ENCODE measurements around the gene MTF1. TPM values are rescaled to one million over a fixed set of nuclear protein-coding genes. Genes with fewer than 3 reads are reported as not detected.

MTF1 gene
- polyA plus RNA-seq, 1 donor from 2014 or later = 23.6 TPM

DNA sequence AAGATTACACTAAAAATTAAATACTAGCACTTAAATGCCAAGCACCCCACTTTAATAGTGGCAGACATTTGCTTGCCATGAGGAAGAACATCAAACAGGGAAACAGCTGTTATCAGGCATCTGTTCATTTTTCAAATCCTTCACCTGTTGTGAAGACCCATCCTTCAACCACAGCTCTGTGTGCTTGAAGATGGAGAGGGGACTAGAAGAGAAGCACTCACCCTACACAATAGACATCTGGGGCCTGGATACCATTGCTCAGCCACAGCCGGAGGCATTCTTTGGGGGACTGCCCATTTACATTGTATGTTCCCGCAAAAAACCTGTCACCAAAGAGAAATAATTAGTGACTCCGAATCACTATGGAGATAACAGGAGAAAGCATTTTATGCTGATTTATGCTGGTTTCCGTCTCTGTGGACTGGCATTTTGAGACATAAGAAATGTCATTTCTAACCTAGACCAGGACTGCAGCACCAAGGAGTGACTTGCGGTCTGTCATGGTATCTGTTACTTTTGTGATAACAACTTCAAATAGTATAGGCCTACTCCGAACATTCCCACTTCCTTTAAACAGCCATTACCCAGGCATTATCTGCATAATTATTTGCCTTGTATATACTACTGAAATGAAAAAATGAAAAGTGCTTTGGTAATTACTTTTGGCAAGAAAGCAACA is 28.8 kb upstream of the MTF1 start:
- H3K9me3 Mint-ChIP-seq = peaks cover 0 to 4% (median 3%) of the 10 kb centered on the region in 3 donors
- H3K36me3 Mint-ChIP-seq = no peaks in the 10 kb centered on the region
- no peak overlapping the region for H3K27ac Mint-ChIP-seq
- peaks cover 2 to 6% (median 5%) of the 10 kb centered on the region in 3 donors for H3K4me1 Mint-ChIP-seq
- H3K27me3 Mint-ChIP-seq = no peaks in the 10 kb centered on the region
- no peak overlapping the region for H3K4me3 Mint-ChIP-seq

DNA sequence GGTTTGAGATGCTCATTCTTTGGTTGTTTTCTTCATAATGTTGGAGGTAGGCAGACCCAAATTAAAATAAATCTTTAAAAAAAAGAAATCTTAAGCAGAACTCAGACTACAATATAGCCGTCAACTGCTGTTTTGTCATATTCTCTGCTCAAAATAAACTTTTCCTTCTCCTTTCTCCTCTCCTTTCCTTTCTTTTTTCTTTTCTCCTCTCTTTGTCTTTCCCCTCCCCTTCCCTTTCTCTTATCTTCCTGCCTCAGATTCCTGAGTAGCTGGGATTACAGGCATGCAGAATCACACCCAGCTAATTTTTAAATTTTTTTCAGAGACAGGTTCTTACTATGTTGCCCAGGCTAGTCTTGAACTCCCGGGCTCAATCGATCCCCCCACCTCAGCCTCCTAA is 24.8 kb upstream of the MTF1 start:
- Mint-ChIP-seq H3K27me3 (no peaks in the 10 kb centered on the region), H3K27ac (no peak overlapping the region), H3K4me3 (no peak overlapping the region), H3K36me3 (peaks cover 5% of the 10 kb centered on the region), H3K4me1 (no peaks in the 10 kb centered on the region), H3K9me3 (no peaks in the 10 kb centered on the region)

DNA sequence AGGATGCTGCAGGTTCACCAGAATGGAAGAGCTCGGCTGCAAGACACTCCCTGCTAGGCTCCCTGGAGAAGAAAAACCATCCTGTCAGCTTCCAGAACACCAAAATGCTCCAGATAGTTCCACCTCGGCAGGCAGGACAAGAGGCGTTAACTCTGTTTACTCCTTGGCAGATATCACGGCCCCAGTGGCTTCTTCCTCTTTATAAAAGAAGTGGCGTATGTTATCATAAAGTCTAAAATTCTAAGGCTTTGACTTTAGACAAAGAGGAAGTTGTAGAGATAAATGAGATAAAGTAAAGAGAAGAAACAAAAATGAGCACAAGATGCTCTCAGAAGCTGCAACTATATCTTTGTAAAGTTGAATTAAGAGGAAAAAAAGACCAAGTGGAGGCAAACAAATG is 24.3 kb upstream of the MTF1 start:
- Mint-ChIP-seq H3K36me3 (peaks cover 5% of the 10 kb centered on the region), H3K4me3 (no peak overlapping the region), H3K4me1 (no peaks in the 10 kb centered on the region), H3K27me3 (no peaks in the 10 kb centered on the region), H3K27ac (no peak overlapping the region), H3K9me3 (no peaks in the 10 kb centered on the region)

DNA sequence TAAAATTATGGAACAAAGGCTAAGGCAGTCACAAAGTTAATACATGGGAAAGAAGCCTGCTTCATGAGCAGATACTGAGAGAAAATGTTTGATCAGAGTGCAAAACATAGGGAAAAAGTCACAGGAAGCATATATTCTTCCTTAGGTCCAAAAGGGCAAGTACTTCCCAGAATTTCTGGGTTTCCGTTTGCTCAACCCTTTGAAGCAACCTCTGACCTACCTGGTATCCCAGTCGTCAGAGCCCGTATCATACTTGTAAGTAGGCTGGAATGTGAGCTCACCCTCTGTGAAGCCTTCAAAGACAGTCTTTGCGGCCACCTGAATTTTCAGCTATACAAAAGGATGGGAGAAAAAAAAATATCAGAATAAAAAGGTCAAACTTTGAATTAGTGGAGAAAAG is 20.5 kb upstream of the MTF1 start:
- peaks cover 7% of the 10 kb centered on the region for H3K36me3 Mint-ChIP-seq
- H3K27me3 Mint-ChIP-seq = no peaks in the 10 kb centered on the region
- H3K27ac Mint-ChIP-seq = no peak overlapping the region
- H3K4me3 Mint-ChIP-seq = no peak overlapping the region
- H3K4me1 Mint-ChIP-seq = no peaks in the 10 kb centered on the region
- no peaks in the 10 kb centered on the region for H3K9me3 Mint-ChIP-seq

DNA sequence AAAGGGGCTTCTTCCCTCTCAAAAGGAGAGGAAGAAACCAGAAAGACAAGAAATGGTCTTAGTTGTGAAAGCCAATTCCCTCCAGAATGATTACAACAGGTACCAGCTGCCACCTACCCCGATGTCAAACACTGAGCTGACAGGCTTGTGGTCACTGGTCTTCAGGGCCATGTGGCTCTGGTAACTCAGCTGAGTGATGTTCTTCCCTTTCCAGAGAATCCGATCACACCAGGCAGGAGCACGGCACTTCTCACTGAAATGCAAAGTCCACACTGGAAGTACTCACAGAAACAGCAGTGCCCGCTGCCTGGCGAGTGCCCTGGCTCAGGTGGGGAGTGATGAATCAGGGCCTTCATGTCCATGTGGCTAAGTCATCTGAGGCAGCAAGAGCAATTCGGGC is 18.7 kb upstream of the MTF1 start:
- H3K27ac Mint-ChIP-seq = no peak overlapping the region
- H3K36me3 Mint-ChIP-seq = peaks cover 8% of the 10 kb centered on the region
- H3K4me3 Mint-ChIP-seq = no peak overlapping the region
- no peaks in the 10 kb centered on the region for H3K9me3 Mint-ChIP-seq
- H3K27me3 Mint-ChIP-seq = no peaks in the 10 kb centered on the region
- H3K4me1 Mint-ChIP-seq = no peaks in the 10 kb centered on the region

DNA sequence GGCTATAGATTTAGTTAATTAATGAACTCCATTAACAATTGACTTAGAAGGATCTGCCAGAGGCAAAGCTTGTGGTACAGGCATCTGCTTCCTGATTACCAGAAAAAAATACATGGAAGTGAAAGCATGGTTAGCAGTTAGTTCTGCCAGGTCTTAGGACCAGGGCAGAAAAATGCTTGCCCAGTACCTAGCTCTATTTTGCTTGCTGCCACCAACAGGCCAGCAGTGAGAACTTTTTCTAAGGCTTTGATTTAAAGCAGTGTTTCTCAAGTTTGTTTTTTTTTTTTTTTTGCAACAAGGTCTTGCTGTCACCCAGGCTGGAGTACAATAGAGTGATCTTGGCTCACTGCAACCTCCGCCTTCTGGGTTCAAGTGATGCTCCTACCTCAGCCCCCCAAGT is 16.4 kb upstream of the MTF1 start:
- Mint-ChIP-seq H3K27ac (no peak overlapping the region), H3K4me3 (no peak overlapping the region), H3K9me3 (no peaks in the 10 kb centered on the region), H3K27me3 (no peaks in the 10 kb centered on the region), H3K4me1 (no peaks in the 10 kb centered on the region), H3K36me3 (peaks cover 3% of the 10 kb centered on the region)

DNA sequence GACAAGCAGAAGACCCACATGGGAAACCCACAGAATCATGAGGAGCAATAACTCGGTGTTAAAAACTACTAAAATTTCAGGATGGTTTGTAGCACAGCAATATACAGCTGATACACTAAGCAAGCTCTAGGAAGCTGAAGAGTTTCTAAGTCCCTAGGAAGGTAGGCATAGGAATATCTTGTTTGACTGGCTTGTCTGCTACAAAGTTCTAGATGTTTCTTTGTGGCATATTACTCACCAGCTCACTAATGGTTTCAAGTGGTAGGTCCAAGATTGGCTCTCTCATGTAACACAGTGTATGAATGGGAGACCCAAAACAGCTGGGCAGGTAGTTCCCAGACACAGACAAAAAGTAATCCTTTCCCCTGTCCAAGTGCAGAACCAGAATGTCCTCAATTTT is 13.3 kb upstream of the MTF1 start:
- H3K9me3 Mint-ChIP-seq = no peaks in the 10 kb centered on the region
- H3K27ac Mint-ChIP-seq = no peak overlapping the region
- H3K27me3 Mint-ChIP-seq = no peaks in the 10 kb centered on the region
- no peaks in the 10 kb centered on the region for H3K4me1 Mint-ChIP-seq
- no peak overlapping the region for H3K4me3 Mint-ChIP-seq
- peaks cover 1% of the 10 kb centered on the region for H3K36me3 Mint-ChIP-seq

DNA sequence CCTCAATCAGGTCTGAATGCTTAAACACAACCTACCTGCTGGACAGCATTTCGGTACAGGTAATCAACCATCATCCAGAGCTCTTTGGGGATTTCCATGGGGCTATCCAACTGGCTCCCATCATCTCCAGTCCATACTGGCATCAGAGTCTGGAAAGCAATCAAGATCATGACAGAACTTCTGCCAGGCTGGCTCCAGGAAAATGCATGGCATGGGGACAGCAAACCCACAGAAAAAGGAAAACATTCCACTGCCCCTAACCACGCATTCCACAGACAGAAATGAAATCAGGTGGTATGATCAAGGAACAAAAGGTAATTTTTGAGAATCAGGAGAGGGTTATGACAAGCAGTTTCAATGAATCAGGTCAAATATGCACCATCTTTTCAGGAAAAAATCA is 9.1 kb upstream of the MTF1 start:
- no peaks in the 10 kb centered on the region for H3K9me3 Mint-ChIP-seq
- no peaks in the 10 kb centered on the region for H3K27me3 Mint-ChIP-seq
- no peak overlapping the region for H3K27ac Mint-ChIP-seq
- H3K4me3 Mint-ChIP-seq = no peak overlapping the region
- H3K4me1 Mint-ChIP-seq = no peaks in the 10 kb centered on the region
- no peaks in the 10 kb centered on the region for H3K36me3 Mint-ChIP-seq

DNA sequence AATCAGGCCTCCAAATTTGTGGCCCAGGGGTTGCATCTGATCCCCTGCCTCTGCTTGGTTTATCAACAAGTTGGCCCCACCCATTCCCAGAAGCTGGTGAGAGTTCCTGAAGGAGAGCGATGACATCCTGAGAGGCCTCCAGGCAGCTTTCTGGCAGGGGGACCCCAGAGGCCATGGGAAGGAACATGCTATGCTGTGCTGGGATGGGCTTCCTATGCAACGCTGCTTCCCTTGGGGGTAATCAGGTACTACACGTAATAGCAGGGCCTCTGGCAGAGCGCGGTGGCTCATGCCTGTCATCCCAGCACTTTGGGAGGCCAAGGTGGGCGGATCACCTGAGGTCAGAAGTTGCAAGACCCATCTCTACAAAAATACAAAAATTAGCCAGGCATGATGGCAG is 8.4 kb upstream of the MTF1 start:
- H3K27me3 Mint-ChIP-seq = no peaks in the 10 kb centered on the region
- no peaks in the 10 kb centered on the region for H3K9me3 Mint-ChIP-seq
- H3K27ac Mint-ChIP-seq = no peak overlapping the region
- no peaks in the 10 kb centered on the region for H3K36me3 Mint-ChIP-seq
- peak overlapping the region in 1 of 4 donors; percentile 43 for H3K4me3 Mint-ChIP-seq
- no peaks in the 10 kb centered on the region for H3K4me1 Mint-ChIP-seq

DNA sequence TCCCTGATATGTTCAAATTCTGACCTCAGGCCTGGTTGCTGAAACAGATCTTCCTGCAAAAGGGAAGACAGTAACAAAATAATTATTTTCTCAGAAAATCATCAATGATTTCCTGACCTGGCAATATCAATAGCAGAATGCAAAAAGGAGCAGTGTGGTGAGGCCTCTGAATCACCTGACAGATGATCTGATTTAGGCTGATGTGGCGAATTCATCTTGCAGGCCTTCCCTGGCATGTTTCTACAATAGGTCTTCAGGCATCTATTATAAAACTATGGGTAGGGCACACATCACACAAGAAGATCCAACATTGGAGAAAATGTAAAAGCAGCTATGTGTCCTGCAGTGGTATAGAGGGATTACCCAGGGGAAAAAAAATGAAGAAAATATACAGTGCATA is 7.1 kb upstream of the MTF1 start:
- no peaks in the 10 kb centered on the region for H3K4me1 Mint-ChIP-seq
- peak overlapping the region in 1 of 4 donors; percentile 29 for H3K4me3 Mint-ChIP-seq
- no peak overlapping the region for H3K27ac Mint-ChIP-seq
- no peaks in the 10 kb centered on the region for H3K27me3 Mint-ChIP-seq
- H3K9me3 Mint-ChIP-seq = no peaks in the 10 kb centered on the region
- no peaks in the 10 kb centered on the region for H3K36me3 Mint-ChIP-seq

DNA sequence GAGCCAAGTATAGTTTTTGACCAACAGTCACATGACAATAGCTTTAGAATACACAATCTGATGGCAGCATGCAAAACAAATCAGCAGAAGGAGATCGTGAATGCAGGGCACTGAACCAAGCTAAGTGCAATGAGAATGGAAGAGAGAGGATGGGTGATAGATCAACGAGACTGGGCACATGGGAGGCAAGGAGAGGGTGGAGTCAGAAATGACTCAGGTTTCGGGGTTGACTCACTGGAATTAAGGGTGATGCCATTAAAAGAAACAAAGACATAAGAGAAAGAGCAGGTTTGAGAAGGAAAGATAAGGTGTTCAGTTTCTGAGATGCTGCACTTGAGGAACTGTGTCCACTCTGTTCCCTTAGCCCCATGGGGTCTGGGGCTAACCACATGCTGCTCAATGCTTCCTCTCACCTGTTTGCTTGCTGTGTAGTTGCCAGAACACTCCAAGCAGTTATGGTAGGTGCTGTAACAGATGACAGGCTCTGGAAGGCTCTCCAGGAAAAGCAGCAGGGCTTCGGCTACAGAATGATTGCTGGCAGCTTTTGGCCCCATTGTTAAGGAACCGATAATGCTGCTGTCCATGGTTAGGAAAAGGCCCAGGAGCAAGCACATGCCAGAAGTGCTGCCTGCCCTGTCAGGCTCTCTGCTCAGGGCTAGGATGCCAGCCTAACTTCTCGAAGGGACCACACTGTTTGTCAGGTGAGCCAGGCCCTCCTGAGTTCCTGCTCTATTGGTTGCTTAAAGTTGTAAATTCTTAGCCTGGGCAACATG is 6.1 kb upstream of the MTF1 start:
- no peak overlapping the region for H3K27ac Mint-ChIP-seq
- H3K27me3 Mint-ChIP-seq = no peaks in the 10 kb centered on the region
- no peaks in the 10 kb centered on the region for H3K4me1 Mint-ChIP-seq
- H3K4me3 Mint-ChIP-seq = no peak overlapping the region
- no peaks in the 10 kb centered on the region for H3K9me3 Mint-ChIP-seq
- H3K36me3 Mint-ChIP-seq = no peaks in the 10 kb centered on the region

DNA sequence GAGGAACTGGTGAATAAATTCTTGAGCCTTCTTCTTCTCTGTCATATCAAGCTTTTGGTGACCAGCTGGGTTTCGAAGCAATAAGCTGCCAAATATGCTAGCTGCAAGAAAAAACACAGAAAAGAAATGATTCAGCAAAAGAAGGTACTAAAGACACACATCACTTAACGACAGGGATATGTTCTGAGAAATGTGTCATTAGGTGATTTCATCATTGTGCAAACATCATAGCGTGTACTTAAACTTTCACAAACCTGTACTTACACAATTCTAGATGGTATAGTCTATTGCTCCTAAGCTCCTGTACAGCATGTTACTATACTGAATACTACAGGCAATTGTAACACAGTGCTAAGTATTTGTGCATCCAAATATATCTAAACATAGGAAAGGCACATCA is 2.9 kb upstream of the MTF1 start:
- Mint-ChIP-seq H3K36me3 (no peaks in the 10 kb centered on the region), H3K9me3 (no peaks in the 10 kb centered on the region), H3K4me3 (peak overlapping the region in 1 of 4 donors; percentile 88), H3K4me1 (peaks cover 4 to 14% (median 10%) of the 10 kb centered on the region in 3 donors), H3K27me3 (no peaks in the 10 kb centered on the region), H3K27ac (peak overlapping the region in 1 of 3 donors; percentile 71)

DNA sequence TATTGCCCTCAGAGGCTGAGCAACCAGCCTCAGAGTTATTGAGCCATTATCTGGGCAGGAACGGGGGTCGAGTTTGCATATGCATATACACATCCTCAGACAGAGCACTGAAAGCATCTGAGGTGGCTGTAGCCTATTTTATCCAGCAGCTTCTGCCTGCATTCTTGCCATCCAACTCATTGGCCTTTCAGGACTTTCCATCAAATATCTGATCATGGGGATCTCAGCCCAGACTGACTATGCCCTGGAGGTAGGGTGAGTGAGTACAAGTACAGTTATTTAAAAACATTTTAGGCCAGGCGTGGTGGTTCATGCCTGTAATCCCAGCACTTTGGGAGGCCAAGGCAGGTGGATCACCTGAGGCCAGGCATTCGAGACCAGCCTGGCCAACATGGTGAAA is 1.8 kb upstream of the MTF1 start:
- no peak overlapping the region for H3K4me3 Mint-ChIP-seq
- no peaks in the 10 kb centered on the region for H3K9me3 Mint-ChIP-seq
- H3K36me3 Mint-ChIP-seq = peaks cover 1% of the 10 kb centered on the region
- H3K27ac Mint-ChIP-seq = peak overlapping the region in 2 of 3 donors; percentile 47 to 85
- H3K4me1 Mint-ChIP-seq = peaks cover 10 to 18% (median 12%) of the 10 kb centered on the region in 3 donors
- H3K27me3 Mint-ChIP-seq = no peaks in the 10 kb centered on the region

DNA sequence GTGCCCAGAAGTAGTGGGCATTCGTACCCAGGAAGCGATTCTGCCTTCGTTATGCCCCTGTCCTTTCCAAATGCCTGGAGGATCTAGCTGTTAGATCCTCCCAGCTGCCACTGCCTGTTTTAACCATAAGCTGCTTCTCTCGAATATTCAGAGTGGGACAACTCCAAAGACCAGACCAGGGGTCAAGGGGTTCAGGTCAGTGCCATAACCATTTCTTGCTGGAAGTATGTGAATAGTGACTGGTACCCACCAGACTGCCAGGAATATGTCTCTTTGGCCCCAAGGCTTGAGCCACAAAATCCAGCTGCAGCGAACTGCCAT is 914 bp upstream of the MTF1 start:
- Mint-ChIP-seq H3K4me3 (peak overlapping the region; percentile 81 to 100 (median 98)), H3K9me3 (no peaks in the 10 kb centered on the region), H3K27ac (peak overlapping the region; percentile 51 to 97 (median 85)), H3K4me1 (peaks cover 10 to 20% (median 12%) of the 10 kb centered on the region in 3 donors), H3K36me3 (peaks cover 1% of the 10 kb centered on the region), H3K27me3 (no peaks in the 10 kb centered on the region)

DNA sequence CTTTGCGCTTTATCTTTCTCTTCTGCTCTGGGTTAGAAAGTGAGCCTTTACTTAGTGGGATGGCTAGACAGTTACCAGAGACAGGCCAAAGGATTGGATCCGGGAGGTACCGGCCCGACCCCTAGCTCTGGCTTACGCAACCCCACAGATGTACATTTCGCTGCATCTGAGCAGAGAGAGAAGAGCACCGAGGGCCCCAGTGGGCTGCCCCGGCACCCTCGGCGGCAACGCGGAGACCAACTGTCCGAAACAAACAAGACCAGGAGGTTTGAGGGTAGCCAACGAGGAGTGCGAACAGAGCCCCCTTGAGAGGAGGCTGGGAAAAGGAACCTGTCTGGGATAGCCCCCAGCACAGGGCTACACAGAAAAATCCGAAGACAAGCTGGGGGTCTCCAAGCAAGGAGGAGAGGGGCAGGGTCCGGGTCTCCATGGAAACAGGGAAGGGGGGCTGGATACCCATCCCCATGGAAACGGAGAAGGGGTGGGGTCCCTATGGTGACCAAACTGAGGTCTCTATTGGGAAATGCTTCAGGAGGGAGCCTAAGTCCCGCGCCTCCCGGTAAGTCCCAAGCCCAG is 373 bp downstream of the MTF1 start:
- Mint-ChIP-seq H3K27ac (peak overlapping the region; percentile 85 to 97 (median 88)), H3K4me3 (peak overlapping the region; percentile 81 to 100 (median 98)), H3K27me3 (no peaks in the 10 kb centered on the region), H3K4me1 (peaks cover 12 to 28% (median 14%) of the 10 kb centered on the region in 3 donors), H3K36me3 (peaks cover 1% of the 10 kb centered on the region), H3K9me3 (no peaks in the 10 kb centered on the region)

DNA sequence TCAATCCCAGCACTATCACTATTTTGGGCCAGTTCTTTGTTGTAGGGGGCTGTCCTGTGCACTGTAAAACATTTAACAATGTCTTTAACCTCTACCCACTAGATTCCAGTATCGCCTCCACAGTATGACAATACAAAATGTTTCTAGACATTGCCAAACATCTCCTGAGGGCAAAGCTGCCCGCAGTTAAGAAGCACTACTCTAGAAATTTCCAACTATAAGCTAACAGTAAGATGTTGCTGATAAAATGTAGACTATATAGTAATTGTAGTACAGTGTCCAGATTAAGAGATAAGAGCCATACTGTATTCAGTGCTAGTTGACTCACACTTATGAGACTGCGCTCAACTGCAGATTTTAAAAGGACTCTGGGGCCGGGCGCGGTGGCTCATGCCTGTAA is 5.0 kb downstream of the MTF1 start:
- Mint-ChIP-seq H3K27ac (peak overlapping the region in 1 of 3 donors; percentile 8), H3K4me3 (no peak overlapping the region), H3K4me1 (peaks cover 21 to 35% (median 24%) of the 10 kb centered on the region in 3 donors), H3K9me3 (no peaks in the 10 kb centered on the region), H3K27me3 (no peaks in the 10 kb centered on the region), H3K36me3 (peaks cover 1% of the 10 kb centered on the region)
